ENCODE results near the gene DCUN1D1. TPM values are rescaled to one million over a fixed set of nuclear protein-coding genes. Genes with fewer than 3 reads are reported as not detected.

DCUN1D1 gene
- total RNA-seq: 28.2 and 39.9 TPM in 2 replicates

GRCh38 chr3:182980204-182981037, at the start of gene DCUN1D1:
TSS of gene DCUN1D1 (minus strand) at chr3:182980538. CDS start at chr3:182980489, 49 bp downstream.

Other genes with a start within 250 kb of the DCUN1D1 start
- gene ATP11B, start 187.0 kb downstream of the DCUN1D1 start, total RNA-seq: 61.0 and 84.2 TPM in 2 replicates
- gene MCCC1, start 119.0 kb upstream of the DCUN1D1 start, total RNA-seq: 12.5 and 15.8 TPM in 2 replicates
- 3.4 and 11.5 TPM in 2 replicates for gene LAMP3, start 182.2 kb upstream of the DCUN1D1 start, total RNA-seq

Data from tracheal epithelial cell (primary cell).